ENCODE measurements around the gene PSMB3. TPM values are rescaled to one million over a fixed set of nuclear protein-coding genes. Genes with fewer than 3 reads are reported as not detected.
A peak's percentile ranks its signal among the peaks of the same experiment; 100 is the strongest.

Gene PSMB3
- total and polyA plus RNA-seq, 2 donors (not counting 1 experiment from before 2014, with no cell fraction given): 210 to 299 TPM

GRCh38 chr17:38761612-38762011, 9.1 kb downstream of the PSMB3 start:
- H3K4me2 ChIP-seq (ENCODE audit: extremely low read depth, insufficient read depth, low read length): no peak overlapping the region
- H3K9me3 ChIP-seq (ENCODE audit: control insufficient read depth, insufficient read depth, low read depth, low read length): no peaks in the 10 kb centered on the region
- H3K36me3 ChIP-seq (ENCODE audit: control insufficient read depth, insufficient read depth, low read length): peaks cover 18% of the 10 kb centered on the region
- TF ChIP-seq EZH2 (IDR thresholded peaks at IDR 0.05; ENCODE audit: low read length, missing control alignments) (no peak), CTCF (conservative IDR thresholded peaks at IDR 0.05 in 1 of 2, IDR thresholded peaks at IDR 0.05 in 1 of 2; ENCODE audit: low read depth in 1 of 2, low read length in 2 of 2) (peak; percentile 10 to 31)
- H3K27ac ChIP-seq (ENCODE audit: insufficient read depth, low read length): no peak overlapping the region
- H2AFZ ChIP-seq (ENCODE audit: low read length): no peak overlapping the region
- no peaks in the 10 kb centered on the region for H3K4me1 ChIP-seq (ENCODE audit: control insufficient read depth, extremely low read depth, insufficient read depth, low read length)
- H3K9ac ChIP-seq (ENCODE audit: insufficient read depth, low read length): no peak overlapping the region
- H3K79me2 ChIP-seq (ENCODE audit: control insufficient read depth, insufficient read depth, low read length): no peaks in the 10 kb centered on the region
- no peaks in the 10 kb centered on the region for H4K20me1 ChIP-seq (ENCODE audit: control insufficient read depth, extremely low read depth, insufficient read depth, low read length)
- DNase-seq (ENCODE audit: low read depth in 2 of 2): peak in 1 of 2 donors; percentile 19
- H3K27me3 ChIP-seq (ENCODE audit: control insufficient read depth, insufficient read depth, low read length): no peaks in the 10 kb centered on the region
- H3K4me3 ChIP-seq (replicated peaks in 1 of 4; ENCODE audit: control extremely low read depth in 1 of 4, insufficient read depth in 1 of 4, low read depth in 3 of 4, low read length in 4 of 4): no peak overlapping the region

DNA sequence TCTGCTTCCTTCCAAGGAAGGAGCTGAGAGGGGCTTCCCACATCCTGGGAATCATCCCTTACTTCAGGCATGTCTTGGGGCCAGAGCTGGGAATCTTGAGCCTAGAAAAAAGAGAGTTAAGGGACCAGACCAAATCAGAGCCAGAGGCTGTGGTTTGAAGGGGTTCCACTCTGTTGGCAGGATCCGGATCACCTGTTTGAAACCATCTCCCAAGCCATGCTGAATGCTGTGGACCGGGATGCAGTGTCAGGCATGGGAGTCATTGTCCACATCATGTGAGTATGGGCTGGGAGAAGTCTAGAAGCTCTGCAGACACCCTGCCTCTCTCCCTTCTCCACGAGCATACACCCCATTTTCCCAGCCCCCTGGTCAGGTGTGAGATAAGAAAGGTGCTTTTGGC, 9.7 kb downstream of the PSMB3 start:
- DNase-seq (ENCODE audit: low read depth in 2 of 2): no peak
- Histone ChIP-seq H3K4me3 (replicated peaks in 1 of 4; ENCODE audit: control extremely low read depth in 1 of 4, insufficient read depth in 1 of 4, low read depth in 3 of 4, low read length in 4 of 4) (no peak overlapping the region), H3K4me1 (ENCODE audit: control insufficient read depth, extremely low read depth, insufficient read depth, low read length) (no peaks in the 10 kb centered on the region), H3K27me3 (ENCODE audit: control insufficient read depth, insufficient read depth, low read length) (no peaks in the 10 kb centered on the region), H3K9me3 (ENCODE audit: control insufficient read depth, insufficient read depth, low read depth, low read length) (no peaks in the 10 kb centered on the region), H3K4me2 (ENCODE audit: extremely low read depth, insufficient read depth, low read length) (no peak overlapping the region), H3K36me3 (ENCODE audit: control insufficient read depth, insufficient read depth, low read length) (peaks cover 18% of the 10 kb centered on the region), H3K79me2 (ENCODE audit: control insufficient read depth, insufficient read depth, low read length) (no peaks in the 10 kb centered on the region), H3K9ac (ENCODE audit: insufficient read depth, low read length) (no peak overlapping the region), H3K27ac (ENCODE audit: insufficient read depth, low read length) (no peak overlapping the region), H2AFZ (ENCODE audit: low read length) (no peak overlapping the region), H4K20me1 (ENCODE audit: control insufficient read depth, extremely low read depth, insufficient read depth, low read length) (no peaks in the 10 kb centered on the region)
- TF ChIP-seq CTCF (conservative IDR thresholded peaks at IDR 0.05 in 1 of 2, IDR thresholded peaks at IDR 0.05 in 1 of 2; ENCODE audit: low read depth in 1 of 2, low read length in 2 of 2): no peak
- no peak for TF ChIP-seq EZH2 (IDR thresholded peaks at IDR 0.05; ENCODE audit: low read length, missing control alignments)

DNA sequence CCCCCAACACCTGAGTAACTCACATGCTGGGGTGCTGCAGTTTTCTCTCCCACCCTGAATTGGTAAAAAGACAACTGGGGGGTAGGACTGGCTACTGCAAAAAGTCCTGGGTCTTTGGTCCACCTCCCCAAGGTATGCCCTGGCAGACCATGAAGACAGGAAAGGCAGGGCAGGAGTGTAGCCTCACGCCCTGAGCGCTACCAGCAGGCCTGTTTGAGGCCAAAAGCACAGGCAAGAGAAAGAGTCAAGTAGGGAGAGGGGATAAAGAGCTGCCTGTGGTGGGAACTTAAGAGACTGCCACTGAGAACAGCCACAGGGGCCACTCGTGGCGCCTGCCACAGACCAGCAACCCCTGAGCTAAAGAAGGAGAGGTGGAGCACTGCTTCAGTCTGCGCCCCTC, 13.8 kb downstream of the PSMB3 start:
- H3K4me1 ChIP-seq (ENCODE audit: control insufficient read depth, extremely low read depth, insufficient read depth, low read length): no peaks in the 10 kb centered on the region
- H3K27ac ChIP-seq (ENCODE audit: insufficient read depth, low read length): no peak overlapping the region
- TF ChIP-seq CTCF (conservative IDR thresholded peaks at IDR 0.05 in 1 of 2, IDR thresholded peaks at IDR 0.05 in 1 of 2; ENCODE audit: low read depth in 1 of 2, low read length in 2 of 2): no peak
- no peak for TF ChIP-seq EZH2 (IDR thresholded peaks at IDR 0.05; ENCODE audit: low read length, missing control alignments)
- H3K9ac ChIP-seq (ENCODE audit: insufficient read depth, low read length): no peak overlapping the region
- H3K27me3 ChIP-seq (ENCODE audit: control insufficient read depth, insufficient read depth, low read length): no peaks in the 10 kb centered on the region
- peaks cover 21% of the 10 kb centered on the region for H3K36me3 ChIP-seq (ENCODE audit: control insufficient read depth, insufficient read depth, low read length)
- H4K20me1 ChIP-seq (ENCODE audit: control insufficient read depth, extremely low read depth, insufficient read depth, low read length): no peaks in the 10 kb centered on the region
- DNase-seq (ENCODE audit: low read depth in 2 of 2): no peak
- H3K79me2 ChIP-seq (ENCODE audit: control insufficient read depth, insufficient read depth, low read length): no peaks in the 10 kb centered on the region
- no peak overlapping the region for H3K4me3 ChIP-seq (replicated peaks in 1 of 4; ENCODE audit: control extremely low read depth in 1 of 4, insufficient read depth in 1 of 4, low read depth in 3 of 4, low read length in 4 of 4)
- H2AFZ ChIP-seq (ENCODE audit: low read length): no peak overlapping the region
- no peak overlapping the region for H3K4me2 ChIP-seq (ENCODE audit: extremely low read depth, insufficient read depth, low read length)
- no peaks in the 10 kb centered on the region for H3K9me3 ChIP-seq (ENCODE audit: control insufficient read depth, insufficient read depth, low read depth, low read length)

All from fibroblast of lung (primary cell).